GM23338 (cell line): Measurements from ENCODE around the gene PHKG1. TPM values are rescaled to one million over a fixed set of nuclear protein-coding genes. Genes with fewer than 3 reads are reported as not detected.
"Not testable (repeated sequence)": the region's sequence is repeated elsewhere in the genome, so short reads cannot be mapped to it uniquely, and the experiment has no call there.

Experiments used
- ATAC-seq: fragments of 200-7000 bp; cut with Tn5 transposase; 3 replicates; pipeline ENCODE4 v1.9.1; 2020
- DNase-seq: peaks from one replicate; pipeline ENCODE4 v3.0.0-alpha.2; 2015; ENCODE audit warnings: low spot score
- H2AFZ ChIP-seq: fragments of 200-600 bp; sonication (generic); 2 replicates; pipeline ENCODE4 v1.8.0; 2016; ENCODE audit warnings: antibody characterized with exemption, mild to moderate bottlenecking, moderate library complexity
- H3F3A ChIP-seq: fragments of 200-600 bp; sonication (generic); replicated peaks from 2 replicates; pipeline ENCODE4 v1.8.0; 2017; ENCODE audit warnings: antibody characterized with exemption, mixed run types, low read depth
- H3K27ac ChIP-seq: fragments of 200-600 bp; sonication (generic); 2 replicates; pipeline ENCODE4 v1.6.1; 2016; ENCODE audit warnings: low read depth
- H3K27me3 ChIP-seq: fragments of 200-600 bp; sonication (generic); 2 replicates; pipeline ENCODE4 v1.8.0; 2016; ENCODE audit warnings: mild to moderate bottlenecking, mixed run types, moderate library complexity; ENCODE audit not compliant: insufficient read depth
- H3K36me3 ChIP-seq: fragments of 200-600 bp; sonication (generic); 2 replicates; pipeline ENCODE4 v1.8.0; 2016; ENCODE audit warnings: mild to moderate bottlenecking; ENCODE audit not compliant: insufficient read depth
- H3K4me1 ChIP-seq: fragments of 200-600 bp; sonication (generic); 2 replicates; pipeline ENCODE4 v1.8.0; 2016; ENCODE audit warnings: mild to moderate bottlenecking, moderate library complexity; ENCODE audit not compliant: insufficient read depth
- H3K4me2 ChIP-seq: fragments of 200-600 bp; sonication (generic); 2 replicates; pipeline ENCODE4 v1.7.1; 2017; ENCODE audit warnings: mixed run types
- H3K4me3 ChIP-seq: fragments of 200-600 bp; sonication (generic); 2 replicates; pipeline ENCODE4 v1.6.1; 2016; ENCODE audit warnings: mixed run types
- H3K79me2 ChIP-seq: fragments of 200-600 bp; sonication (generic); replicated peaks from 2 replicates; pipeline ENCODE4 v1.8.0; 2017; ENCODE audit warnings: mild to moderate bottlenecking; ENCODE audit not compliant: insufficient read depth
- H3K9me2 ChIP-seq: fragments of 200-600 bp; sonication (generic); 2 replicates; pipeline ENCODE4 v1.8.0; 2017; ENCODE audit not compliant: insufficient read depth
- H4K20me1 ChIP-seq: fragments of 200-600 bp; sonication (generic); replicated peaks from 2 replicates; pipeline ENCODE4 v1.8.0; 2017; ENCODE audit warnings: mild to moderate bottlenecking; ENCODE audit not compliant: insufficient read depth
- H3K27ac Mint-ChIP-seq: 2 replicates; pipeline ENCODE4 v1.8.0; 2020; ENCODE audit warnings: inconsistent platforms, mild to moderate bottlenecking, moderate library complexity, mixed read lengths
- H3K27me3 Mint-ChIP-seq: 3 replicates; pipeline ENCODE4 v1.8.0; 2022; ENCODE audit warnings: low read depth, mild to moderate bottlenecking, moderate library complexity, mixed read lengths, inconsistent platforms; ENCODE audit not compliant: insufficient read depth, poor library complexity
- H3K36me3 Mint-ChIP-seq: 3 replicates; pipeline ENCODE4 v1.8.0; 2021; ENCODE audit warnings: low read depth, mild to moderate bottlenecking, inconsistent platforms, moderate library complexity, mixed read lengths
- H3K4me1 Mint-ChIP-seq: 3 replicates; pipeline ENCODE4 v1.8.0; 2020; ENCODE audit warnings: mild to moderate bottlenecking, inconsistent platforms, mixed read lengths
- H3K4me3 Mint-ChIP-seq: 3 replicates; pipeline ENCODE4 v1.8.0; 2021; ENCODE audit warnings: moderate library complexity, mild to moderate bottlenecking, inconsistent platforms, mixed read lengths
- H3K9me3 Mint-ChIP-seq: 3 replicates; pipeline ENCODE4 v1.8.0; 2020; ENCODE audit warnings: moderate library complexity, mild to moderate bottlenecking, inconsistent platforms, mixed read lengths
- CREB1 ChIP-seq: fragments of 250-450 bp; sonication (Bioruptor Pico); IDR thresholded peaks from 2 replicates; pipeline ENCODE4 v1.5.0; 2020; ENCODE audit warnings: low read depth, mild to moderate bottlenecking, moderate library complexity
- EZH2 ChIP-seq: fragments of 200-600 bp; sonication (generic); IDR thresholded peaks from one replicate; pipeline ENCODE4 v1.8.0; 2017; ENCODE audit warnings: antibody characterized with exemption, mild to moderate bottlenecking, low read depth; ENCODE audit not compliant: unreplicated experiment
- JUNB ChIP-seq: IDR thresholded peaks from one replicate; pipeline ENCODE4 v1.6.1; 2016; ENCODE audit warnings: antibody characterized with exemption; ENCODE audit not compliant: unreplicated experiment
- POLR2AphosphoS5 ChIP-seq: IDR thresholded peaks from 2 replicates; pipeline ENCODE4 v1.6.1; 2016; ENCODE audit warnings: antibody characterized with exemption, low read depth
- ZNF331 ChIP-seq: fragments of 250-450 bp; sonication (Bioruptor Pico); IDR thresholded peaks from 2 replicates; pipeline ENCODE4 v1.5.0; 2020; ENCODE audit warnings: low read depth, mild to moderate bottlenecking, moderate library complexity
- polyA plus RNA-seq: library from polyadenylated mRNA; unstranded; fragments of >200 nt; fragmentation: Nextera tagmentation; extraction: Ambion mirVana; gene quantifications from 2 replicates; pipeline ENCODE4 v1.2.1, GENCODE V29; 2016
- total RNA-seq: library from RNA; depleted of rRNA; stranded (reverse); fragments of >200 nt; shearing (Covaris generic); gene quantifications from 2 replicates; pipeline ENCODE4 v1.2.3, GENCODE V29; 2014
- TF ChIP-seq, protein P1 (sequence below): IDR thresholded peaks from one replicate; pipeline ENCODE4 v1.6.1; 2018; ENCODE audit warnings: antibody characterized with exemption; ENCODE audit not compliant: unreplicated experiment
- TF ChIP-seq, protein P2 (sequence below): fragments of 250-450 bp; sonication (Bioruptor Pico); IDR thresholded peaks from 2 replicates; pipeline ENCODE4 v1.5.0; 2020; ENCODE audit warnings: mild to moderate bottlenecking, moderate library complexity
- TF ChIP-seq, protein P3 (sequence below), 2 experiments: fragments of 200-600 bp in 1 of 2; sonication (generic) in 1 of 2; conservative IDR thresholded peaks; 2 replicates each; pipeline versions ENCODE4 v1.5.1 to v1.6.1; 2016 to 2017; ENCODE audit warnings: antibody characterized with exemption in 2 of 2, low read depth in 2 of 2, mild to moderate bottlenecking in 2 of 2, moderate library complexity in 1 of 2

The PHKG1 gene
- total and polyA plus RNA-seq, 2 experiments from 2014 or later: not detected

DNA sequence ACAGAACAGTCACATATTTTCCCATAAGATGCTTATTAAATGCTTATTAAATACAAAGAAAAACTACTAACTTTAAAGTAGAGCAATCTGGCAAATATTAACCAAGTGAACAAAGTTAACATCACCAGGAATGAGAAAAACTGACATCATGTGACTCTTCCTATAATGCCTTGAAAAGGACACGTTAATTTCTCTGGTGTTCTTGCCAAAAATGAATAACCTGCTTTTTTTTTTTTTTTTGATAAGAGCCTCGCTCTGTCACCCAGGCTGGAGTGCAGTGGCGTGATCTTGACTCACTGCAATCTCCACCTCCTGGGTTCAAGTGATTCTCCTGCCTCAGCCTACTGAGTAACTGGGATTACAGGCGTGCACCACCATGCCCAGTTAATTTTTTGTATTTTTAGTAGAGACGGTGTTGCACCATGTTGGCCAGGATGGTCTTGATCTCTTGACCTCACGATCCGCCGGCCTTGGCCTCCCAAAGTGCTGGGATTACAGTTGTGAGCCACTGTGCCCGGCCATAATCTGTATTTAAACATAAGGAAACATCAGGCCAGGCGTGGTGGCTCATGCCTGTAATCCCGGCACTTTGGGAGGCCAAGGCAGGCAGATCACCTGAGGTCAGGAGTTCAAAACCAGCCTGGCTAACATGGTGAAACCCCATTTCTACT is 45.2 kb downstream of the PHKG1 start:
- not testable (repeated sequence) for H3K27ac Mint-ChIP-seq, H3K9me3 Mint-ChIP-seq, H4K20me1 ChIP-seq, H3K4me3 Mint-ChIP-seq, H3K36me3 ChIP-seq, H3K27ac ChIP-seq, H3K9me2 ChIP-seq, H3K4me1 ChIP-seq, ATAC-seq, H3K27me3 Mint-ChIP-seq, H3F3A ChIP-seq, DNase-seq, H3K4me2 ChIP-seq, H3K27me3 ChIP-seq, H3K4me1 Mint-ChIP-seq, H2AFZ ChIP-seq, H3K4me3 ChIP-seq
- H3K36me3 Mint-ChIP-seq: peaks cover 18% of the 10 kb centered on the region
- H3K79me2 ChIP-seq: peaks cover 37% of the 10 kb centered on the region

DNA sequence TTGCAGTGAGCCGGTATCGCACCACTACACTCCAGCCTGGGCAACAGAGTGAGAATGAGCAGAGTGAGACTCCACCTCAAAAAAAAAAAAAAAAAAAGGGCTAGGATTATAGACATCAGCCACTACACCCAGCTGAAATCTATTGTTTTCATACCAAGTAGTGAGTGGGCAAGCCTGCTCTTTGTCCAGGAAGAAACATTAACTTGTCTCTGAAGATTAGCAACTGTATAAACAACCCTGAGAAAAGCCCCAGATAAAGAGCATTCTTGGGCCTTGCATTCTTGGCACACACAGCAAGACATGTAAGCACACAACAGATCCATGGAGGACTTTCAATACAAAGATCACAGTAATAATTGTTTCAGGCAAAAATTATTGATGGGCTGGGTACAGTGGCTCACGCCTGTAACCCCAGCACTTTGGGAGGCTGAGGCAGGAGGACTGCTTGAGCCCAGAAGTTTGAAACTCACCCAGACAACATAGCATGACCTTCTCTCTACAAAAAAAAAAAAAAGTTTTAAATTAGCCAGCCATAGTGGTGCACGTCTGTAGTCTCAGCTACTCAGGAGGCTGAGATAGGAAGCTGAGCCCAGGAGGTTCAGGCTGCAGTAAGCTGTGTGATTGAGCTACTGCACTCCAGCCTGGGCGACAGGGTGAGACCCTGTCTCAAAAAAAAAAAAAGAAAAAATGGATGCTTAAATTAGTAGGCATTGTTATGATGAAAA is 45.9 kb downstream of the PHKG1 start:
- H3K27me3 ChIP-seq: no peaks in the 10 kb centered on the region
- H3K4me1 ChIP-seq: peaks cover 6% of the 10 kb centered on the region; the same call in 1 of the 2 replicates
- TF ChIP-seq, protein P1, sequence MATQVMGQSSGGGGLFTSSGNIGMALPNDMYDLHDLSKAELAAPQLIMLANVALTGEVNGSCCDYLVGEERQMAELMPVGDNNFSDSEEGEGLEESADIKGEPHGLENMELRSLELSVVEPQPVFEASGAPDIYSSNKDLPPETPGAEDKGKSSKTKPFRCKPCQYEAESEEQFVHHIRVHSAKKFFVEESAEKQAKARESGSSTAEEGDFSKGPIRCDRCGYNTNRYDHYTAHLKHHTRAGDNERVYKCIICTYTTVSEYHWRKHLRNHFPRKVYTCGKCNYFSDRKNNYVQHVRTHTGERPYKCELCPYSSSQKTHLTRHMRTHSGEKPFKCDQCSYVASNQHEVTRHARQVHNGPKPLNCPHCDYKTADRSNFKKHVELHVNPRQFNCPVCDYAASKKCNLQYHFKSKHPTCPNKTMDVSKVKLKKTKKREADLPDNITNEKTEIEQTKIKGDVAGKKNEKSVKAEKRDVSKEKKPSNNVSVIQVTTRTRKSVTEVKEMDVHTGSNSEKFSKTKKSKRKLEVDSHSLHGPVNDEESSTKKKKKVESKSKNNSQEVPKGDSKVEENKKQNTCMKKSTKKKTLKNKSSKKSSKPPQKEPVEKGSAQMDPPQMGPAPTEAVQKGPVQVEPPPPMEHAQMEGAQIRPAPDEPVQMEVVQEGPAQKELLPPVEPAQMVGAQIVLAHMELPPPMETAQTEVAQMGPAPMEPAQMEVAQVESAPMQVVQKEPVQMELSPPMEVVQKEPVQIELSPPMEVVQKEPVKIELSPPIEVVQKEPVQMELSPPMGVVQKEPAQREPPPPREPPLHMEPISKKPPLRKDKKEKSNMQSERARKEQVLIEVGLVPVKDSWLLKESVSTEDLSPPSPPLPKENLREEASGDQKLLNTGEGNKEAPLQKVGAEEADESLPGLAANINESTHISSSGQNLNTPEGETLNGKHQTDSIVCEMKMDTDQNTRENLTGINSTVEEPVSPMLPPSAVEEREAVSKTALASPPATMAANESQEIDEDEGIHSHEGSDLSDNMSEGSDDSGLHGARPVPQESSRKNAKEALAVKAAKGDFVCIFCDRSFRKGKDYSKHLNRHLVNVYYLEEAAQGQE: no peak
- TF ChIP-seq ZNF331 (CRISPR knock-in tag) (no peak), POLR2AphosphoS5 (no peak), EZH2 (no peak), CREB1 (CRISPR knock-in tag) (no peak), JUNB (no peak)
- TF ChIP-seq, protein P2, sequence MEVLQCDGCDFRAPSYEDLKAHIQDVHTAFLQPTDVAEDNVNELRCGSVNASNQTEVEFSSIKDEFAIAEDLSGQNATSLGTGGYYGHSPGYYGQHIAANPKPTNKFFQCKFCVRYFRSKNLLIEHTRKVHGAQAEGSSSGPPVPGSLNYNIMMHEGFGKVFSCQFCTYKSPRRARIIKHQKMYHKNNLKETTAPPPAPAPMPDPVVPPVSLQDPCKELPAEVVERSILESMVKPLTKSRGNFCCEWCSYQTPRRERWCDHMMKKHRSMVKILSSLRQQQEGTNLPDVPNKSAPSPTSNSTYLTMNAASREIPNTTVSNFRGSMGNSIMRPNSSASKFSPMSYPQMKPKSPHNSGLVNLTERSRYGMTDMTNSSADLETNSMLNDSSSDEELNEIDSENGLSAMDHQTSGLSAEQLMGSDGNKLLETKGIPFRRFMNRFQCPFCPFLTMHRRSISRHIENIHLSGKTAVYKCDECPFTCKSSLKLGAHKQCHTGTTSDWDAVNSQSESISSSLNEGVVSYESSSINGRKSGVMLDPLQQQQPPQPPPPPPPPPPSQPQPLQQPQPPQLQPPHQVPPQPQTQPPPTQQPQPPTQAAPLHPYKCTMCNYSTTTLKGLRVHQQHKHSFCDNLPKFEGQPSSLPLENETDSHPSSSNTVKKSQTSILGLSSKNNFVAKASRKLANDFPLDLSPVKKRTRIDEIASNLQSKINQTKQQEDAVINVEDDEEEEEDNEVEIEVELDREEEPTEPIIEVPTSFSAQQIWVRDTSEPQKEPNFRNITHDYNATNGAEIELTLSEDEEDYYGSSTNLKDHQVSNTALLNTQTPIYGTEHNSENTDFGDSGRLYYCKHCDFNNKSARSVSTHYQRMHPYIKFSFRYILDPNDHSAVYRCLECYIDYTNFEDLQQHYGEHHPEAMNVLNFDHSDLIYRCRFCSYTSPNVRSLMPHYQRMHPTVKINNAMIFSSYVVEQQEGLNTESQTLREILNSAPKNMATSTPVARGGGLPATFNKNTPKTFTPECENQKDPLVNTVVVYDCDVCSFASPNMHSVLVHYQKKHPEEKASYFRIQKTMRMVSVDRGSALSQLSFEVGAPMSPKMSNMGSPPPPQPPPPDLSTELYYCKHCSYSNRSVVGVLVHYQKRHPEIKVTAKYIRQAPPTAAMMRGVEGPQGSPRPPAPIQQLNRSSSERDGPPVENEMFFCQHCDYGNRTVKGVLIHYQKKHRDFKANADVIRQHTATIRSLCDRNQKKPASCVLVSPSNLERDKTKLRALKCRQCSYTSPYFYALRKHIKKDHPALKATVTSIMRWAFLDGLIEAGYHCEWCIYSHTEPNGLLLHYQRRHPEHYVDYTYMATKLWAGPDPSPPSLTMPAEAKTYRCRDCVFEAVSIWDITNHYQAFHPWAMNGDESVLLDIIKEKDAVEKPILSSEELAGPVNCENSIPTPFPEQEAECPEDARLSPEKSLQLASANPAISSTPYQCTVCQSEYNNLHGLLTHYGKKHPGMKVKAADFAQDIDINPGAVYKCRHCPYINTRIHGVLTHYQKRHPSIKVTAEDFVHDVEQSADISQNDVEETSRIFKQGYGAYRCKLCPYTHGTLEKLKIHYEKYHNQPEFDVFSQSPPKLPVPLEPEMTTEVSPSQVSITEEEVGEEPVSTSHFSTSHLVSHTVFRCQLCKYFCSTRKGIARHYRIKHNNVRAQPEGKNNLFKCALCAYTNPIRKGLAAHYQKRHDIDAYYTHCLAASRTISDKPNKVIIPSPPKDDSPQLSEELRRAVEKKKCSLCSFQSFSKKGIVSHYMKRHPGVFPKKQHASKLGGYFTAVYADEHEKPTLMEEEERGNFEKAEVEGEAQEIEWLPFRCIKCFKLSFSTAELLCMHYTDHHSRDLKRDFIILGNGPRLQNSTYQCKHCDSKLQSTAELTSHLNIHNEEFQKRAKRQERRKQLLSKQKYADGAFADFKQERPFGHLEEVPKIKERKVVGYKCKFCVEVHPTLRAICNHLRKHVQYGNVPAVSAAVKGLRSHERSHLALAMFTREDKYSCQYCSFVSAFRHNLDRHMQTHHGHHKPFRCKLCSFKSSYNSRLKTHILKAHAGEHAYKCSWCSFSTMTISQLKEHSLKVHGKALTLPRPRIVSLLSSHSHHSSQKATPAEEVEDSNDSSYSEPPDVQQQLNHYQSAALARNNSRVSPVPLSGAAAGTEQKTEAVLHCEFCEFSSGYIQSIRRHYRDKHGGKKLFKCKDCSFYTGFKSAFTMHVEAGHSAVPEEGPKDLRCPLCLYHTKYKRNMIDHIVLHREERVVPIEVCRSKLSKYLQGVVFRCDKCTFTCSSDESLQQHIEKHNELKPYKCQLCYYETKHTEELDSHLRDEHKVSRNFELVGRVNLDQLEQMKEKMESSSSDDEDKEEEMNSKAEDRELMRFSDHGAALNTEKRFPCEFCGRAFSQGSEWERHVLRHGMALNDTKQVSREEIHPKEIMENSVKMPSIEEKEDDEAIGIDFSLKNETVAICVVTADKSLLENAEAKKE (CRISPR knock-in tag): no peak
- TF ChIP-seq, protein P3, sequence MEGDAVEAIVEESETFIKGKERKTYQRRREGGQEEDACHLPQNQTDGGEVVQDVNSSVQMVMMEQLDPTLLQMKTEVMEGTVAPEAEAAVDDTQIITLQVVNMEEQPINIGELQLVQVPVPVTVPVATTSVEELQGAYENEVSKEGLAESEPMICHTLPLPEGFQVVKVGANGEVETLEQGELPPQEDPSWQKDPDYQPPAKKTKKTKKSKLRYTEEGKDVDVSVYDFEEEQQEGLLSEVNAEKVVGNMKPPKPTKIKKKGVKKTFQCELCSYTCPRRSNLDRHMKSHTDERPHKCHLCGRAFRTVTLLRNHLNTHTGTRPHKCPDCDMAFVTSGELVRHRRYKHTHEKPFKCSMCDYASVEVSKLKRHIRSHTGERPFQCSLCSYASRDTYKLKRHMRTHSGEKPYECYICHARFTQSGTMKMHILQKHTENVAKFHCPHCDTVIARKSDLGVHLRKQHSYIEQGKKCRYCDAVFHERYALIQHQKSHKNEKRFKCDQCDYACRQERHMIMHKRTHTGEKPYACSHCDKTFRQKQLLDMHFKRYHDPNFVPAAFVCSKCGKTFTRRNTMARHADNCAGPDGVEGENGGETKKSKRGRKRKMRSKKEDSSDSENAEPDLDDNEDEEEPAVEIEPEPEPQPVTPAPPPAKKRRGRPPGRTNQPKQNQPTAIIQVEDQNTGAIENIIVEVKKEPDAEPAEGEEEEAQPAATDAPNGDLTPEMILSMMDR (conservative IDR thresholded peaks at IDR 0.05; ENCODE audit: low read depth in 2 of 2): no peak
- H4K20me1 ChIP-seq: no peaks in the 10 kb centered on the region; the same call in none of the 2 replicates
- H3K4me3 ChIP-seq: no peak overlapping the region
- Mint-ChIP-seq H3K27me3 (no peaks in the 10 kb centered on the region), H3K4me3 (no peak overlapping the region), H3K27ac (no peak overlapping the region; the same call in 1 of the 2 replicates), H3K36me3 (peaks cover 19% of the 10 kb centered on the region), H3K4me1 (no peaks in the 10 kb centered on the region; the same call in 2 of the 3 replicates), H3K9me3 (no peaks in the 10 kb centered on the region)
- peaks cover 30% of the 10 kb centered on the region for H3K79me2 ChIP-seq
- 0 out of 2 replicates have a peak, but pooled peaks cover 4% of the 10 kb centered on the region for H3F3A ChIP-seq
- no peaks in the 10 kb centered on the region for H3K36me3 ChIP-seq
- no peak overlapping the region for H3K27ac ChIP-seq
- no peak overlapping the region for H2AFZ ChIP-seq
- no peak for ATAC-seq
- H3K4me2 ChIP-seq: no peak overlapping the region
- no peak for DNase-seq
- H3K9me2 ChIP-seq: no peaks in the 10 kb centered on the region
